Pancreas (tissue), 10 donors: Measurements from ENCODE around the gene FLRT1. TPM values are rescaled to one million over a fixed set of nuclear protein-coding genes. Genes with fewer than 3 reads are reported as not detected.

Source experiments
- ATAC-seq, 4 donors: fragments of 200-7000 bp; cut with Tn5 transposase; one replicate each; pipeline versions ENCODE4 v1.8.0 to v1.9.1; 2020; ENCODE audit warnings: mild to moderate bottlenecking in 4 of 4, moderate library complexity in 4 of 4
- DNase-seq, 6 donors: peaks; one replicate each; pipeline ENCODE4 v3.0.0-alpha.2; 2020
- FAIRE-seq: peaks from 2 replicates; lab custom pipeline; 2012; peaks lifted over from hg19 to GRCh38; lab: Jason Lieb, UNC
- H3K27ac ChIP-seq, 4 donors: fragments of 200-600 bp; sonication (generic); 1 replicate in 3 of 4; 2 replicates in 1 of 4; pipeline versions ENCODE4 v1.5.0 to v1.8.0; 2020
- H3K27me3 ChIP-seq, 4 donors: fragments of 200-600 bp; one replicate each; pipeline ENCODE4 v1.8.0; 2021
- H3K36me3 ChIP-seq, 3 donors: fragments of 200-600 bp; sonication (generic) in 1 of 3; one replicate each; pipeline versions ENCODE4 v1.5.0 to v1.8.0; 2020 to 2021
- H3K4me1 ChIP-seq, 3 donors: fragments of 200-600 bp; one replicate each; pipeline ENCODE4 v1.8.0; 2021
- H3K4me3 ChIP-seq, 4 donors: fragments of 200-600 bp; sonication (generic) in 2 of 4; one replicate each; pipeline versions ENCODE4 v1.5.0 to v1.8.0; 2020 to 2021
- H3K9me3 ChIP-seq, 4 donors: fragments of 200-600 bp; one replicate each; pipeline ENCODE4 v1.8.0; 2021
- CTCF ChIP-seq, 4 donors: fragments of 200-600 bp; sonication (generic) in 3 of 4; IDR thresholded peaks; one replicate each; pipeline versions ENCODE4 v1.5.0 to v1.8.0; 2021; ENCODE audit warnings: antibody characterized with exemption in 4 of 4
- WGBS, 2 donors: extraction: QIAGEN DNeasy Blood & Tissue Kit; methylation state at CpG; one replicate each; pipeline ENCODE4 v1.1.7; 2013; 5-methylcytosine and 5-hydroxymethylcytosine counted together
- intact Hi-C, 3 donors: fragments of 100-400 bp; cut with DNase I; formaldehyde crosslinking; loops; one replicate each; pipeline versions ENCODE4 v1.11.1 to v1.14.2; 2022
- polyA plus RNA-seq, 2 donors: library from polyadenylated mRNA; stranded (reverse); fragments of 200-250 nt; gene quantifications; one replicate each; pipeline ENCODE4 v1.2.3, GENCODE V29; 2013
- total RNA-seq, 6 donors: library from RNA; stranded (reverse); fragmentation: NEBNext Ultra II Directional in 4 of 6; extraction: Animal tissue kit (Norgen Biotek cat#: 25700) in 4 of 6; gene quantifications; one replicate each; pipeline versions ENCODE4 v1.2.1 to v1.2.4, GENCODE V29; 2021 to 2023
- donor health status: healthy with polysubstance abuse.
- donor health status: DM: no; HTN: no; CAD: no; lungs with moderate emphysema.
- donor health status: DM: no; HTN: no; CAD: no.
- donor health status: control.
- donor health status: control.
- donor health status: Bipolar disorder and iron deficiency.
- donor health status: DM: yes; HTN: yes; CAD: no.
- donor health status: DM: no; HTN: no; CAD: no.
- donor health status: DM: no; HTN: no; CAD: no.
- donor health status: DM: yes; HTN: yes; CAD: no.

Gene FLRT1
- total and polyA plus RNA-seq, 8 donors = 0.04 to 0.87 (median 0.19) TPM

GRCh38 chr11:64077607-64078006 lies 41.9 kb downstream of the FLRT1 start:
- H3K27ac ChIP-seq = no peak overlapping the region

GRCh38 chr11:64078284-64078683 lies 42.6 kb downstream of the FLRT1 start:
- DNase-seq = no peak
- Histone ChIP-seq H3K9me3 (no peaks in the 10 kb centered on the region), H3K27ac (no peak overlapping the region), H3K4me1 (no peaks in the 10 kb centered on the region), H3K27me3 (no peaks in the 10 kb centered on the region), H3K36me3 (no peaks in the 10 kb centered on the region), H3K4me3 (no peak overlapping the region)
- WGBS, 2 donors = 81 to 88% methylated on average over 11 of the region's 11 CpGs
- TF ChIP-seq CTCF (IDR thresholded peaks at IDR 0.05) = no peak
- no peak for FAIRE-seq
- ATAC-seq = no peak
- intact Hi-C loops = no loop called here

More at GRCh38 chr11:64077607-64078006, 41.9 kb downstream of the FLRT1 start:
- H3K27me3 ChIP-seq = no peaks in the 10 kb centered on the region
- FAIRE-seq = no peak
- intact Hi-C loops = no loop called here
- no peak for DNase-seq
- H3K4me3 ChIP-seq = no peak overlapping the region
- H3K36me3 ChIP-seq = no peaks in the 10 kb centered on the region
- no peaks in the 10 kb centered on the region for H3K4me1 ChIP-seq
- 94 to 95% methylated on average over 12 of the region's 12 CpGs for WGBS, 2 donors
- ATAC-seq = no peak
- TF ChIP-seq CTCF (IDR thresholded peaks at IDR 0.05) = no peak
- H3K9me3 ChIP-seq = no peaks in the 10 kb centered on the region

- H3K9me3 ChIP-seq = no peaks in the 10 kb centered on the region
- FAIRE-seq (no peak), DNase-seq (no peak), ATAC-seq (no peak)
- intact Hi-C loops = no loop called here
- no peaks in the 10 kb centered on the region for H3K4me1 ChIP-seq
- no peaks in the 10 kb centered on the region for H3K27me3 ChIP-seq
- TF ChIP-seq CTCF (IDR thresholded peaks at IDR 0.05) = no peak
- no peak overlapping the region for H3K4me3 ChIP-seq
- WGBS, 2 donors = 85 to 88% methylated on average over 13 of the region's 13 CpGs
- no peak overlapping the region for H3K27ac ChIP-seq
- H3K36me3 ChIP-seq = no peaks in the 10 kb centered on the region
Measured at GRCh38 chr11:64078905-64079304, 43.2 kb downstream of the FLRT1 start.

GRCh38 chr11:64080390-64080789 lies 44.7 kb downstream of the FLRT1 start:
- WGBS, 2 donors = 92 to 95% methylated on average over 10 of the region's 10 CpGs
- intact Hi-C loops = no loop called here
- Histone ChIP-seq H3K4me1 (peaks cover 7 to 10% (median 8%) of the 10 kb centered on the region in 3 donors), H3K27ac (no peak overlapping the region), H3K27me3 (no peaks in the 10 kb centered on the region), H3K9me3 (no peaks in the 10 kb centered on the region), H3K4me3 (no peak overlapping the region), H3K36me3 (no peaks in the 10 kb centered on the region)
- TF ChIP-seq CTCF (IDR thresholded peaks at IDR 0.05) = no peak
- no peak for FAIRE-seq
- DNase-seq = no peak
- ATAC-seq = no peak

- DNase-seq = peak in 5 of 6 donors; percentile 70 to 78 (median 74)
- intact Hi-C loops = no loop called here
- peaks cover 16 to 21% (median 17%) of the 10 kb centered on the region in 3 donors for H3K4me1 ChIP-seq
- no peak for TF ChIP-seq CTCF (IDR thresholded peaks at IDR 0.05)
- H3K4me3 ChIP-seq = no peak overlapping the region
- H3K27ac ChIP-seq = no peak overlapping the region
- H3K9me3 ChIP-seq = no peaks in the 10 kb centered on the region
- 47 to 50% methylated on average over 27 of the region's 27 CpGs for WGBS, 2 donors
- ATAC-seq = peak; percentile 61 to 74 (median 65)
- H3K27me3 ChIP-seq = no peaks in the 10 kb centered on the region
- FAIRE-seq = no peak
- no peaks in the 10 kb centered on the region for H3K36me3 ChIP-seq
Measured at GRCh38 chr11:64081745-64082442, 46.2 kb downstream of the FLRT1 start.
